Lung (tissue), 12 donors: ENCODE measurements around the gene SSBP3. TPM values are rescaled to one million over a fixed set of nuclear protein-coding genes. Genes with fewer than 3 reads are reported as not detected.

ENCODE experiments used
- ATAC-seq: fragments of 200-7000 bp; cut with Tn5 transposase; one replicate; pipeline ENCODE4 v1.9.1; 2020; ENCODE audit warnings: moderate number of reproducible peaks; ENCODE audit not compliant: insufficient read depth, low FRiP score
- DNase-seq, 3 donors: peaks; one replicate each; pipeline ENCODE4 v3.0.0-alpha.2; 2013 to 2017
- H3K27ac ChIP-seq, 2 donors: one replicate each; pipeline ENCODE4 v1.5.1; 2013; ENCODE audit warnings: mild to moderate bottlenecking in 2 of 2, moderate library complexity in 2 of 2, control low read depth in 1 of 2, inconsistent platforms in 1 of 2, low read depth in 1 of 2, low read length in 1 of 2
- H3K27me3 ChIP-seq, 3 donors: one replicate each; pipeline ENCODE4 v1.5.1; 2013; ENCODE audit warnings: low read length in 2 of 3; ENCODE audit not compliant: control insufficient read depth in 3 of 3, insufficient read depth in 3 of 3
- H3K36me3 ChIP-seq, 4 donors: one replicate each; pipeline ENCODE4 v1.5.1; 2013; ENCODE audit warnings: low read length in 4 of 4, mild to moderate bottlenecking in 1 of 4, moderate library complexity in 1 of 4; ENCODE audit not compliant: control insufficient read depth in 4 of 4, insufficient read depth in 4 of 4
- H3K4me1 ChIP-seq, 5 donors: one replicate each; pipeline ENCODE4 v1.5.1; 2013; ENCODE audit warnings: low read length in 5 of 5, mild to moderate bottlenecking in 2 of 5, moderate library complexity in 1 of 5; ENCODE audit not compliant: control insufficient read depth in 5 of 5, insufficient read depth in 5 of 5
- H3K4me3 ChIP-seq: one replicate; pipeline ENCODE4 v1.5.1; 2013; ENCODE audit warnings: mild to moderate bottlenecking, control low read depth, moderate library complexity
- H3K9ac ChIP-seq, 2 donors: one replicate each; pipeline ENCODE4 v1.5.1; 2013; ENCODE audit warnings: low read length in 2 of 2, control low read depth in 1 of 2; ENCODE audit not compliant: insufficient read depth in 1 of 2
- H3K9me3 ChIP-seq, 4 donors: one replicate each; pipeline ENCODE4 v1.5.1; 2013; ENCODE audit warnings: low read length in 3 of 4, mild to moderate bottlenecking in 1 of 4, moderate library complexity in 1 of 4; ENCODE audit not compliant: control insufficient read depth in 4 of 4, insufficient read depth in 3 of 4
- CTCF ChIP-seq: IDR thresholded peaks from 2 replicates; pipeline ENCODE4 v1.5.1; 2012; ENCODE audit warnings: mild to moderate bottlenecking; ENCODE audit errors: control extremely low read depth, extremely low read depth
- WGBS, 2 donors: extraction: QIAGEN DNeasy Blood & Tissue Kit; methylation state at CpG; one replicate each; pipeline ENCODE4 v1.1.7; 2013; 5-methylcytosine and 5-hydroxymethylcytosine counted together
- polyA plus RNA-seq, 2 donors: library from polyadenylated mRNA; stranded (reverse); fragments of 200-250 nt; gene quantifications; one replicate each; pipeline ENCODE4 v1.2.1, GENCODE V29; 2013
- total RNA-seq, 2 donors: library from RNA; depleted of rRNA in 1 of 2; stranded (reverse); fragments of >200 nt in 1 of 2; gene quantifications; one replicate each; pipeline ENCODE4 v1.2.1, GENCODE V29; 2014 to 2021
- donor health status: control.
- donor health status: control.
- donor health status: Bipolar disorder and iron deficiency.
- donor health status: healthy.
- donor health status: DM: yes; HTN: yes; CAD: no.

SSBP3 gene
- total and polyA plus RNA-seq, 4 donors: 15.9 to 47.8 (median 34.8) TPM

- Histone ChIP-seq H3K36me3 (peaks cover 0 to 14% (median 13%) of the 10 kb centered on the region in 4 donors), H3K9ac (no peak overlapping the region), H3K27ac (no peak overlapping the region), H3K9me3 (no peaks in the 10 kb centered on the region), H3K4me3 (no peak overlapping the region), H3K4me1 (no peaks in the 10 kb centered on the region), H3K27me3 (no peaks in the 10 kb centered on the region)
- 55 to 66% methylated on average over 15 of the region's 15 CpGs for WGBS, 2 donors
- ATAC-seq (no peak), DNase-seq (no peak)
- TF ChIP-seq CTCF: no peak
These were observed 175.5 kb downstream of the SSBP3 start for GRCh38 chr1:54230507-54231339.

GRCh38 chr1:54229281-54229891, 176.8 kb downstream of the SSBP3 start:
- WGBS, 2 donors: 56 to 57% methylated on average over 11 of the region's 11 CpGs
- no peak overlapping the region for H3K4me3 ChIP-seq
- no peaks in the 10 kb centered on the region for H3K4me1 ChIP-seq
- TF ChIP-seq CTCF: no peak
- H3K9me3 ChIP-seq: no peaks in the 10 kb centered on the region
- peaks cover 0 to 16% (median 14%) of the 10 kb centered on the region in 4 donors for H3K36me3 ChIP-seq
- no peak overlapping the region for H3K27ac ChIP-seq
- ATAC-seq (peak; percentile 27), DNase-seq (peak in 2 of 3 donors; percentile 24 to 40)
- no peaks in the 10 kb centered on the region for H3K27me3 ChIP-seq
- H3K9ac ChIP-seq: no peak overlapping the region

- Histone ChIP-seq H3K36me3 (peaks cover 0 to 17% (median 15%) of the 10 kb centered on the region in 4 donors), H3K27ac (no peak overlapping the region), H3K9me3 (no peaks in the 10 kb centered on the region), H3K27me3 (no peaks in the 10 kb centered on the region), H3K9ac (no peak overlapping the region), H3K4me1 (no peaks in the 10 kb centered on the region), H3K4me3 (no peak overlapping the region)
- ATAC-seq (no peak), DNase-seq (no peak)
- 94 to 96% methylated on average over 13 of the region's 13 CpGs for WGBS, 2 donors
- TF ChIP-seq CTCF: no peak
These were observed 177.5 kb downstream of the SSBP3 start for GRCh38 chr1:54228638-54229079.
